CD4-positive, CD25-positive, alpha-beta regulatory T cell (primary cell): Measurements from ENCODE around the gene POP7. TPM values are rescaled to one million over a fixed set of nuclear protein-coding genes. Genes with fewer than 3 reads are reported as not detected.

Experiments
- ATAC-seq, 2 donors: fragments of 150-1000 bp; cut with Tn5 transposase; one replicate each; pipeline ENCODE4 v1.10.0; 2021; ENCODE audit warnings: low read depth in 2 of 2, moderate number of reproducible peaks in 2 of 2, moderate library complexity in 1 of 2
- DNase-seq, 3 donors: peaks; one replicate each; pipeline versions ENCODE4 v3.0.0 to v3.0.0-alpha.2; 2012 to 2022; ENCODE audit warnings: mixed read lengths in 1 of 3
- H3K27ac ChIP-seq: one replicate; pipeline ENCODE4 v1.7.0; 2013; ENCODE audit warnings: mild to moderate bottlenecking, low read length; ENCODE audit not compliant: insufficient read depth, poor library complexity, severe bottlenecking
- H3K27me3 ChIP-seq: one replicate; pipeline ENCODE4 v1.7.0; 2013; ENCODE audit warnings: low read length; ENCODE audit not compliant: control insufficient read depth, insufficient read depth
- H3K36me3 ChIP-seq: one replicate; pipeline ENCODE4 v1.7.0; 2013; ENCODE audit warnings: mild to moderate bottlenecking, low read length, moderate library complexity; ENCODE audit not compliant: control insufficient read depth, insufficient read depth
- H3K4me1 ChIP-seq: 2 replicates; pipeline ENCODE4 v1.7.0; 2013; ENCODE audit warnings: mild to moderate bottlenecking, low read length; ENCODE audit not compliant: insufficient read depth, control insufficient read depth, poor library complexity, severe bottlenecking
- H3K4me3 ChIP-seq: one replicate; pipeline ENCODE4 v1.7.0; 2013; ENCODE audit warnings: low read depth, mild to moderate bottlenecking, low read length, moderate library complexity
- H3K9me3 ChIP-seq, 2 experiments: 1 replicate in 1 of 2; 2 replicates in 1 of 2; pipeline ENCODE4 v1.7.0; 2013; ENCODE audit warnings: low read length in 2 of 2, mild to moderate bottlenecking in 1 of 2, moderate library complexity in 1 of 2; ENCODE audit not compliant: control insufficient read depth in 2 of 2
- H3K27ac Mint-ChIP-seq, 3 donors: one replicate each; pipeline ENCODE4 v1.8.0; 2020 to 2022; ENCODE audit warnings: mild to moderate bottlenecking in 3 of 3, mixed read lengths in 3 of 3, moderate library complexity in 2 of 3
- H3K27me3 Mint-ChIP-seq: one replicate; pipeline ENCODE4 v1.8.0; 2022; ENCODE audit warnings: mild to moderate bottlenecking, mixed read lengths
- H3K36me3 Mint-ChIP-seq: one replicate; pipeline ENCODE4 v1.8.0; 2020; ENCODE audit warnings: mixed read lengths
- H3K4me1 Mint-ChIP-seq, 4 donors: one replicate each; pipeline ENCODE4 v1.8.0; 2020 to 2022; ENCODE audit warnings: mixed read lengths in 4 of 4, mild to moderate bottlenecking in 1 of 4
- H3K4me3 Mint-ChIP-seq, 4 donors: one replicate each; pipeline ENCODE4 v1.8.0; 2020 to 2022; ENCODE audit warnings: mild to moderate bottlenecking in 4 of 4, mixed read lengths in 4 of 4, moderate library complexity in 3 of 4
- H3K9me3 Mint-ChIP-seq, 7 donors: one replicate each; pipeline ENCODE4 v1.8.0; 2020 to 2022; ENCODE audit warnings: mixed read lengths in 7 of 7, mild to moderate bottlenecking in 3 of 7, moderate library complexity in 2 of 7
- polyA plus RNA-seq, 4 donors: library from polyadenylated mRNA; unstranded; fragments of 300-500 nt; fragmentation: Illumina TruSeq; gene quantifications; one replicate each; pipeline ENCODE4 v1.2.3, GENCODE V29; 2021
- total RNA-seq: library from RNA; stranded (reverse); gene quantifications from one replicate; pipeline ENCODE4 v1.2.3, GENCODE V29; 2022

Gene POP7
- total and polyA plus RNA-seq, 5 donors from 2014 or later = 11.3 to 63.0 (median 60.8) TPM

- H3K27me3 ChIP-seq = no peaks in the 10 kb centered on the region
- ATAC-seq (no peak), DNase-seq (no peak)
- no peak overlapping the region for H3K27ac Mint-ChIP-seq
- no peaks in the 10 kb centered on the region for H3K9me3 ChIP-seq
- peaks cover 15% of the 10 kb centered on the region for H3K27me3 Mint-ChIP-seq
- H3K36me3 Mint-ChIP-seq = no peaks in the 10 kb centered on the region
- H3K9me3 Mint-ChIP-seq = peaks cover 0 to 5% (median 0%) of the 10 kb centered on the region in 7 donors
- no peak overlapping the region for H3K4me3 Mint-ChIP-seq
- H3K4me3 ChIP-seq = no peak overlapping the region
- no peak overlapping the region for H3K27ac ChIP-seq
- no peaks in the 10 kb centered on the region for H3K4me1 ChIP-seq
- no peaks in the 10 kb centered on the region for H3K36me3 ChIP-seq
- H3K4me1 Mint-ChIP-seq = peaks cover 0 to 2% (median 0%) of the 10 kb centered on the region in 4 donors
These were observed 38.7 kb downstream of the POP7 start for GRCh38 chr7:100744605-100745004.

DNA sequence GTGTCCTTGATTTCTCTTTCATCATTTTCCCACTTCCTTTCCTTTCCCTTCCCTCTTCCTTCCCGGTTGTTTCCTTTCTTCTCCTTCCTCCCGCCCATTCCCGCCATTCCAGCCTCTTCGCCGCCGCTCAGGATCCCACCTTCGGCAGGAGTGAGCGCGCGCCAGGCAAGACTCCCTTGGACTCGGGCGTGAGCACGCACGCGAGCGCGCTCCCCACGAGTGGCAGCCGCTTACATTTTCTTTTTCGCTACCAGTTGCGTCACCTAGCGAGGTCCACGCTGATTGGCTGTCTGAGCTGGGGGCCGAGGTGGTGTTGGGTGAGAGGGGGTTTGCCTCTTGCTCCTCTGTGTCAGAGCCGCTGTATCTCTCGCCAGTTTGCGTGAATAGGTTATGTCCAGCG lies 39.3 kb downstream of the POP7 start:
- peaks cover 15% of the 10 kb centered on the region for H3K27me3 Mint-ChIP-seq
- peak in 2 of 3 donors; percentile 3 to 39 for DNase-seq
- H3K36me3 ChIP-seq = no peaks in the 10 kb centered on the region
- no peak overlapping the region for H3K4me3 ChIP-seq
- no peak for ATAC-seq
- no peak overlapping the region for H3K27ac ChIP-seq
- H3K4me1 Mint-ChIP-seq = peaks cover 0 to 2% (median 0%) of the 10 kb centered on the region in 4 donors
- H3K9me3 Mint-ChIP-seq = peaks cover 0 to 5% (median 0%) of the 10 kb centered on the region in 7 donors
- H3K27me3 ChIP-seq = no peaks in the 10 kb centered on the region
- no peaks in the 10 kb centered on the region for H3K4me1 ChIP-seq
- no peaks in the 10 kb centered on the region for H3K9me3 ChIP-seq
- H3K4me3 Mint-ChIP-seq = peak overlapping the region in 1 of 4 donors; percentile 57
- H3K36me3 Mint-ChIP-seq = no peaks in the 10 kb centered on the region
- no peak overlapping the region for H3K27ac Mint-ChIP-seq

DNA sequence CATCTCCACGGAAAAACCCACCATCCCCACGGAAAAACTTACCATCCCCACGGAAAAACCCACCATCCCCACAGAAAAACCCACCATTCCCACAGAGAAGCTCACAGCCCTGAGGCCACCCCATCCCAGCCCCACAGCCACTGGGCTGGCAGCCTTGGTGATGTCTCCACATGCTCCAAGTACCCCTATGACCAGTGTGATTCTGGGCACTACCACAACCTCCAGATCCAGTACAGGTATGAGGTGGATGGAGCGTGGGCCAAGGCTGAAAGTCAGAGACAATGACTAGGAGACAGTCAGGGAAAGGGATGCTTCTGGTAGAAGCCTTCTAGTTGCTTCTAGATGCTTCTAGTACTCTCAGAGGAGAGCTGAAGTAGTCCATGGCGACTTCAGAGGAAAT lies 47.1 kb downstream of the POP7 start:
- no peak for DNase-seq
- no peak for ATAC-seq
- H3K27ac ChIP-seq = no peak overlapping the region
- H3K27me3 Mint-ChIP-seq = peaks cover 18% of the 10 kb centered on the region
- H3K4me3 ChIP-seq = no peak overlapping the region
- no peaks in the 10 kb centered on the region for H3K4me1 Mint-ChIP-seq
- peak overlapping the region in 1 of 3 donors; percentile 69 for H3K27ac Mint-ChIP-seq
- H3K36me3 Mint-ChIP-seq = no peaks in the 10 kb centered on the region
- H3K9me3 Mint-ChIP-seq = no peaks in the 10 kb centered on the region
- no peaks in the 10 kb centered on the region for H3K36me3 ChIP-seq
- H3K9me3 ChIP-seq = no peaks in the 10 kb centered on the region
- H3K27me3 ChIP-seq = no peaks in the 10 kb centered on the region
- no peak overlapping the region for H3K4me3 Mint-ChIP-seq
- no peaks in the 10 kb centered on the region for H3K4me1 ChIP-seq

DNA sequence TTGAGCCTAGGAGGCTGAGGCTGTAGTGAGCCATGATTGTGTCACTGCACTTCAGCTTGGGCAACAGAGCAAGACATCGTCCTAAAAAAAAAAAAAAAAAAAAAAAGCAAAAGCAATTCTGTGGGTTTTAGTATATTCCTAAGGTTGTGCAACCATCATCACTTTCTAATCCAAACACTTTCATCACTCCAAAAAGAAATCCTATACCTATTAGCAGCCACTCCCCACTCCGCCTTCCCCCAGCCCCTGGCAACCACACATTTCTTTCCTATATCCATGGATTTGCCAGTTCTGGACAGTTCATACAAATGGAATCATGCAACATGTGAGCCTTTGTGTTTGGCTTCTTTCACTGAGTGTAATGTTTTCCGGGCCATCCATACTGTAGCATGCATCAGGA lies 47.8 kb downstream of the POP7 start:
- Histone ChIP-seq H3K27ac (no peak overlapping the region), H3K4me3 (no peak overlapping the region), H3K36me3 (no peaks in the 10 kb centered on the region), H3K9me3 (no peaks in the 10 kb centered on the region), H3K27me3 (no peaks in the 10 kb centered on the region), H3K4me1 (no peaks in the 10 kb centered on the region)
- DNase-seq (no peak), ATAC-seq (no peak)
- Mint-ChIP-seq H3K9me3 (peaks cover 0 to 2% (median 0%) of the 10 kb centered on the region in 7 donors), H3K4me3 (no peak overlapping the region), H3K36me3 (no peaks in the 10 kb centered on the region), H3K27ac (peak overlapping the region in 1 of 3 donors; percentile 76), H3K4me1 (no peaks in the 10 kb centered on the region), H3K27me3 (peaks cover 18% of the 10 kb centered on the region)

Other genes with a start within 250 kb of the POP7 start
- 3.7 TPM for gene SPACDR, start 241.9 kb upstream of the POP7 start, total RNA-seq
- gene SPACDR, start 241.9 kb upstream of the POP7 start, polyA plus RNA-seq = under 1 TPM in 2 of 4 donors, not detected in 2; 0.32 TPM
- 113 TPM for gene TSC22D4, start 226.9 kb upstream of the POP7 start, total RNA-seq
- gene TSC22D4, start 226.9 kb upstream of the POP7 start, polyA plus RNA-seq = 10 to 100 TPM; 22.2 to 35.8 (median 33.4) TPM
- 0.89 TPM for gene NYAP1, start 222.2 kb upstream of the POP7 start, total RNA-seq
- gene NYAP1, start 222.2 kb upstream of the POP7 start, polyA plus RNA-seq = not detected
- gene AGFG2, start 166.9 kb upstream of the POP7 start, total RNA-seq = 40.8 TPM
- 10 to 100 TPM; 11.7 to 21.6 (median 16.0) TPM for gene AGFG2, start 166.9 kb upstream of the POP7 start, polyA plus RNA-seq
- 47.4 TPM for gene SAP25, start 132.2 kb upstream of the POP7 start, total RNA-seq
- under 1 TPM in 1 of 4 donors, not detected in 3; 0.47 TPM for gene SAP25, start 132.2 kb upstream of the POP7 start, polyA plus RNA-seq
- gene LRCH4, start 120.0 kb upstream of the POP7 start, total RNA-seq = 350 TPM
- gene LRCH4, start 120.0 kb upstream of the POP7 start, polyA plus RNA-seq = 100 to 1,000 TPM; 115 to 136 (median 126) TPM
- not detected for gene FBXO24, start 119.8 kb upstream of the POP7 start, total RNA-seq
- under 1 TPM in 3 of 4 donors, not detected in 1; 0.21 to 0.26 (median 0.22) TPM for gene FBXO24, start 119.8 kb upstream of the POP7 start, polyA plus RNA-seq
- 2.8 TPM for gene PCOLCE, start 103.8 kb upstream of the POP7 start, total RNA-seq
- 1 to 10 TPM in 1 of 4 donors, under 1 TPM in 2, not detected in 1; 0.23 to 1.5 (median 0.89) TPM for gene PCOLCE, start 103.8 kb upstream of the POP7 start, polyA plus RNA-seq
- gene MOSPD3, start 93.6 kb upstream of the POP7 start, total RNA-seq = 13.9 TPM
- gene MOSPD3, start 93.6 kb upstream of the POP7 start, polyA plus RNA-seq = 10 to 100 TPM; 13.8 to 22.9 (median 21.9) TPM
- 8.0 TPM for gene TFR2, start 64.6 kb upstream of the POP7 start, total RNA-seq
- gene TFR2, start 64.6 kb upstream of the POP7 start, polyA plus RNA-seq = 1 to 10 TPM; 1.2 to 2.0 (median 1.5) TPM
- gene ACTL6B, start 49.7 kb upstream of the POP7 start, total RNA-seq = not detected
- not detected for gene ACTL6B, start 49.7 kb upstream of the POP7 start, polyA plus RNA-seq
- 160 TPM for gene GNB2, start 32.4 kb upstream of the POP7 start, total RNA-seq
- gene GNB2, start 32.4 kb upstream of the POP7 start, polyA plus RNA-seq = 10 to 100 TPM; 47.2 to 70.0 (median 66.8) TPM
- 82.4 TPM for gene GIGYF1, start 11.9 kb upstream of the POP7 start, total RNA-seq
- under 1 TPM; 0.71 to 0.89 (median 0.73) TPM for gene GIGYF1, start 11.9 kb upstream of the POP7 start, polyA plus RNA-seq
- not detected for gene EPO, start 14.3 kb downstream of the POP7 start, total RNA-seq
- under 1 TPM in 1 of 4 donors, not detected in 3; 0.23 TPM for gene EPO, start 14.3 kb downstream of the POP7 start, polyA plus RNA-seq
- gene ZAN, start 27.5 kb downstream of the POP7 start, total RNA-seq = not detected
- gene ZAN, start 27.5 kb downstream of the POP7 start, polyA plus RNA-seq = not detected
- 3.0 TPM for gene EPHB4, start 121.4 kb downstream of the POP7 start, total RNA-seq
- not detected for gene EPHB4, start 121.4 kb downstream of the POP7 start, polyA plus RNA-seq
- 42.7 TPM for gene SLC12A9, start 146.6 kb downstream of the POP7 start, total RNA-seq
- gene SLC12A9, start 146.6 kb downstream of the POP7 start, polyA plus RNA-seq = 1 to 10 TPM; 5.7 to 8.6 (median 6.1) TPM
- gene TRIP6, start 161.3 kb downstream of the POP7 start, total RNA-seq = 8.4 TPM
- gene TRIP6, start 161.3 kb downstream of the POP7 start, polyA plus RNA-seq = 1 to 10 TPM; 2.8 to 5.8 (median 3.5) TPM
- 234 TPM for gene SRRT, start 169.0 kb downstream of the POP7 start, total RNA-seq
- gene SRRT, start 169.0 kb downstream of the POP7 start, polyA plus RNA-seq = 10 to 100 TPM; 31.9 to 40.7 (median 36.7) TPM
- 0.94 TPM for gene UFSP1, start 183.6 kb downstream of the POP7 start, total RNA-seq
- gene UFSP1, start 183.6 kb downstream of the POP7 start, polyA plus RNA-seq = 1 to 10 TPM in 3 of 4 donors, under 1 TPM in 1; 0.39 to 4.8 (median 1.9) TPM
- 0.20 TPM for gene ACHE, start 189.8 kb downstream of the POP7 start, total RNA-seq
- not detected for gene ACHE, start 189.8 kb downstream of the POP7 start, polyA plus RNA-seq
- not detected for gene MUC3A, start 243.4 kb downstream of the POP7 start, total RNA-seq
- not detected for gene MUC3A, start 243.4 kb downstream of the POP7 start, polyA plus RNA-seq